Progenitor cell of endocrine pancreas (in vitro differentiated cells): ENCODE measurements around the gene GRHL1. TPM values are rescaled to one million over a fixed set of nuclear protein-coding genes. Genes with fewer than 3 reads are reported as not detected.

Experiments
- DNase-seq: peaks from one replicate; pipeline ENCODE4 v3.0.0; 2021; ENCODE audit warnings: low spot score; ENCODE audit not compliant: unreplicated experiment
- H3K27ac Mint-ChIP-seq: 2 replicates; pipeline ENCODE4 v1.8.0; 2021; ENCODE audit warnings: mild to moderate bottlenecking, moderate library complexity, mixed read lengths
- H3K27me3 Mint-ChIP-seq: 2 replicates; pipeline ENCODE4 v1.8.0; 2021; ENCODE audit warnings: mixed read lengths
- H3K36me3 Mint-ChIP-seq: 2 replicates; pipeline ENCODE4 v1.8.0; 2022; ENCODE audit warnings: mixed read lengths; ENCODE audit not compliant: insufficient read depth
- H3K4me1 Mint-ChIP-seq: 2 replicates; pipeline ENCODE4 v1.8.0; 2021; ENCODE audit warnings: low read depth, mixed read lengths
- H3K4me3 Mint-ChIP-seq: 2 replicates; pipeline ENCODE4 v1.8.0; 2021; ENCODE audit warnings: low read depth, mild to moderate bottlenecking, moderate library complexity, mixed read lengths
- H3K9me3 Mint-ChIP-seq: 2 replicates; pipeline ENCODE4 v1.8.0; 2021; ENCODE audit warnings: low read depth, mixed read lengths
- CTCF ChIP-seq: fragments of 200-600 bp; sonication (generic); IDR thresholded peaks from one replicate; pipeline ENCODE4 v1.5.0; 2021; ENCODE audit warnings: antibody characterized with exemption, mild to moderate bottlenecking; ENCODE audit not compliant: unreplicated experiment
- total RNA-seq: library from RNA; stranded (reverse); gene quantifications from 2 replicates; pipeline ENCODE4 v1.2.1, GENCODE V29; 2021

GRHL1 gene
- total RNA-seq, 1 donor from 2014 or later = 13.4 TPM

GRCh38 chr2:9972621-9973479 is 21.4 kb downstream of the GRHL1 start:
- Mint-ChIP-seq H3K4me3 (no peak overlapping the region), H3K4me1 (peaks cover 17% of the 10 kb centered on the region), H3K27me3 (no peaks in the 10 kb centered on the region), H3K36me3 (peaks cover 23% of the 10 kb centered on the region), H3K9me3 (no peaks in the 10 kb centered on the region), H3K27ac (peak overlapping the region; percentile 62)
- no peak for TF ChIP-seq CTCF
- no peak for DNase-seq

GRCh38 chr2:9973690-9974089 is 22.2 kb downstream of the GRHL1 start:
- Mint-ChIP-seq H3K9me3 (no peaks in the 10 kb centered on the region), H3K27ac (no peak overlapping the region), H3K4me3 (no peak overlapping the region), H3K36me3 (peaks cover 26% of the 10 kb centered on the region), H3K27me3 (no peaks in the 10 kb centered on the region), H3K4me1 (peaks cover 17% of the 10 kb centered on the region)
- no peak for DNase-seq
- TF ChIP-seq CTCF = no peak

- Mint-ChIP-seq H3K27me3 (no peaks in the 10 kb centered on the region), H3K4me1 (peaks cover 15% of the 10 kb centered on the region), H3K9me3 (no peaks in the 10 kb centered on the region), H3K36me3 (peaks cover 21% of the 10 kb centered on the region), H3K27ac (no peak overlapping the region), H3K4me3 (no peak overlapping the region)
- DNase-seq = no peak
- TF ChIP-seq CTCF = no peak
Observed at GRCh38 chr2:9974343-9974742, 22.9 kb downstream of the GRHL1 start.

- Mint-ChIP-seq H3K27me3 (no peaks in the 10 kb centered on the region), H3K9me3 (no peaks in the 10 kb centered on the region), H3K4me3 (no peak overlapping the region), H3K36me3 (peaks cover 21% of the 10 kb centered on the region), H3K27ac (no peak overlapping the region), H3K4me1 (peaks cover 15% of the 10 kb centered on the region)
- DNase-seq = no peak
- no peak for TF ChIP-seq CTCF
Observed at GRCh38 chr2:9975328-9975727, 23.8 kb downstream of the GRHL1 start.

GRCh38 chr2:9975805-9976447 is 24.4 kb downstream of the GRHL1 start:
- H3K9me3 Mint-ChIP-seq = no peaks in the 10 kb centered on the region
- DNase-seq = no peak
- TF ChIP-seq CTCF = no peak
- H3K27me3 Mint-ChIP-seq = no peaks in the 10 kb centered on the region
- H3K4me1 Mint-ChIP-seq = peaks cover 15% of the 10 kb centered on the region
- peaks cover 22% of the 10 kb centered on the region for H3K36me3 Mint-ChIP-seq
- no peak overlapping the region for H3K4me3 Mint-ChIP-seq
- no peak overlapping the region for H3K27ac Mint-ChIP-seq
